ENCODE results near the gene GSDMA. TPM values are rescaled to one million over a fixed set of nuclear protein-coding genes. Genes with fewer than 3 reads are reported as not detected.

The GSDMA gene
- total RNA-seq, 2 donors from 2014 or later: 0.17 to 0.90 TPM

GRCh38 chr17:39927929-39928857 lies 34.6 kb upstream of the GSDMA start:
- peak overlapping the region; percentile 86 for H3K4me3 ChIP-seq
- peaks cover 4% of the 10 kb centered on the region for H3K36me3 ChIP-seq
- H3K27me3 ChIP-seq: no peaks in the 10 kb centered on the region
- peak; percentile 54 for DNase-seq
- intact Hi-C loops (cut with DNase I): no loop called here
- H3K27ac ChIP-seq: peak overlapping the region; percentile 78
- no peak for TF ChIP-seq CTCF (IDR thresholded peaks at IDR 0.05)
- peaks cover 14% of the 10 kb centered on the region for H3K4me1 ChIP-seq
- H3K9me3 ChIP-seq: no peaks in the 10 kb centered on the region
- peak overlapping the region; percentile 85 to 92 for H3K9ac ChIP-seq (ENCODE audit: low read depth in 2 of 2, low read length in 2 of 2)

DNA sequence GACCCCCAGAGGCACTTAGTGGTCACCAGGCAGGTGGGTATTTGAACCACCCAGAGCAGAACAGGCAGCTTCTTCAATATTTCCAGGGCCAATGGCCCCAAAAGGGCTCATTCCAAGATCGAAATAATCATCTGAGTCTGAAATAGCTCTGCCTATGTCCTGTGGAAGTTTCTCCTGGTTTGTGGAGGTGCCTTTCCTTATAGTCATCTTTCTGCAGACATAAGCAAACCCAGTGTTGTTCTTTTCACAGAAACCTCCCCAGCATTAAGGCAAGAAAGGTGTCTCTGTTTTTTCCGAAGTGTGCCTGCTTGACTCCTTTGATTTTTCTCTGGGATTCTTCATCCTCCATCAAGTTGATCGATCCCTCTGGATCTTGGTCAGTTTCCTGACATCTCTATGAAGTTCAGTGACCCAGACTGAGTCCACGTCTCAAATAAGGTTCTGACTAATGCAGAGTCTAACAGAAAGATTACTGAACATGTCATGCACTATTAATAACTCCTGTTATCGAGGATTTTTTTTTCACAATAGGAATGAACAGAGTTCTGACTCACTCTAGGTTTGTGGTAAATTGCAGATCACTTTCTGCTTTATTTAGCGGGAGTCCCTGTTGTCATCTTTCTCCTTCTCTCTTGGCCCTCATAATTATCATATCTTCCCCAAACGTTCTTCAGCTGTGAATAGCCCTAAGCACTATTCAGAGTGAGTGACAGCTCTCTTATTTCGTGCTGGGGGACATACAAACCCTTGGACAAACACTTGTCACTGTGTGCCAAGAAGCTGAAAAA lies 33.8 kb upstream of the GSDMA start:
- no peak for TF ChIP-seq CTCF (IDR thresholded peaks at IDR 0.05)
- Histone ChIP-seq H3K36me3 (no peaks in the 10 kb centered on the region), H3K9ac (ENCODE audit: low read depth in 2 of 2, low read length in 2 of 2) (no peak overlapping the region), H3K4me3 (no peak overlapping the region), H3K27ac (peak overlapping the region; percentile 78), H3K9me3 (no peaks in the 10 kb centered on the region), H3K4me1 (peaks cover 14% of the 10 kb centered on the region), H3K27me3 (no peaks in the 10 kb centered on the region)
- intact Hi-C loops (cut with DNase I): no loop called here
- DNase-seq: no peak

DNA sequence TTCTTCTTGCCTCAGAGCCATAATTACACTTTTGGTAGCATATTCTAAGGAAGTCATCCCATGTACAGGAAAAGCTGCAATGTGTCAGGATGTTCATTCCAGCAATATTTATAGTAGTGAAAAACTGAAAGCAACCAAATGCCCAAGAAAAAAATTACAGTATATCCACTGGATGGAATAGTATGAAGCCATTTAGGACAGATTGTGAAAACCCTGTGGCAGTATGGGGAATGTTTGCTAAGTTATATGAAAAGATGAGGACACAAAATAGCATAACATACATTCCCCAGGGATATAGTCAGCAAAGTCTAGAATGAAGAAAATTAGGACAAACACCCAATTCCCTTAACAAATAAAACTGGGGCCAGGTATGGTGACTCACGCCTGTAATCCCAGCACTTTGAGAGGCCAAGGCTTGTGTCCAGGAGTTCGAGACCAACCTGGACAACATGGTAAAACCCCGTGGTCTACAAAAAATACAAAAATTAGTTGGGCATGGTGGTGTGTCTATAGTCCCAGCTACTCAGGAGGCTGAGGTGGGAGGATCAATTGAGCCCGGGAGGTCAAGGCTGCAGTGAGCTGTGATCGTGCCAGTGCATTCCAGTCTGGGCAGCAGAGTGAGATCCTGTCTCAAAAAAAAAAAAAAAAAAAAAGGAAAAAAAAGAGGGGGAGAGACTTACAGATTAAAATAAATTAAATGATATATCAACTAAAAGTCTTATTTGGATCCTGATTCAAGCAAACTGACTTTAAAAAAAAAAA lies 33.0 kb upstream of the GSDMA start:
- intact Hi-C loops (cut with DNase I): no loop called here

DNA sequence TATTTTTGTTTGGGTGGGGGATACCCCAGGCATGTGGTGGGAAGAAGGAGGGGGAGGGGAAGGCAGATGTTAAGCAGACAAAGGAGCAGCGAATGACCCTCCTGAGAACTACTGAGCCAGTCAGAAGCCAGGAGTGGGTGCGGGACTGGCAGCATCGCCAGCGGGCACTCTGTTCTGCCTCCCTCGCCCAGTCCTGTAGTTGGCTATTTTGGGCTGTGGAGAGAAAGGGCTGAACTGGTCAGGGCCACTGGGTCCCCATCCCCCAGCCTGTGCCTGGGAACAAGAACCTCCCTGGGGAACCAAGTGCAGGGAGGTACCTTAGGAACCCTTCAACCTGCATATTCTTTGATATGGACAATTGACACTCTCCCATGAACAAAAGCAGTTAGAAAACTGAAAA lies 28.9 kb upstream of the GSDMA start:
- Histone ChIP-seq H3K27ac (no peak overlapping the region), H3K9ac (ENCODE audit: low read depth in 2 of 2, low read length in 2 of 2) (no peak overlapping the region), H3K4me3 (no peak overlapping the region), H3K9me3 (no peaks in the 10 kb centered on the region), H3K4me1 (no peaks in the 10 kb centered on the region), H3K27me3 (no peaks in the 10 kb centered on the region), H3K36me3 (no peaks in the 10 kb centered on the region)
- intact Hi-C loops (cut with DNase I): no loop called here
- no peak for TF ChIP-seq CTCF (IDR thresholded peaks at IDR 0.05)
- DNase-seq: no peak

More for the DNA sequence above, 33.0 kb upstream of the GSDMA start:
- no peak overlapping the region for H3K27ac ChIP-seq
- no peak for TF ChIP-seq CTCF (IDR thresholded peaks at IDR 0.05)
- H3K9me3 ChIP-seq: no peaks in the 10 kb centered on the region
- H3K9ac ChIP-seq (ENCODE audit: low read depth in 2 of 2, low read length in 2 of 2): no peak overlapping the region
- H3K4me3 ChIP-seq: no peak overlapping the region
- H3K36me3 ChIP-seq: no peaks in the 10 kb centered on the region
- H3K4me1 ChIP-seq: peaks cover 14% of the 10 kb centered on the region
- no peak for DNase-seq
- H3K27me3 ChIP-seq: no peaks in the 10 kb centered on the region

DNA sequence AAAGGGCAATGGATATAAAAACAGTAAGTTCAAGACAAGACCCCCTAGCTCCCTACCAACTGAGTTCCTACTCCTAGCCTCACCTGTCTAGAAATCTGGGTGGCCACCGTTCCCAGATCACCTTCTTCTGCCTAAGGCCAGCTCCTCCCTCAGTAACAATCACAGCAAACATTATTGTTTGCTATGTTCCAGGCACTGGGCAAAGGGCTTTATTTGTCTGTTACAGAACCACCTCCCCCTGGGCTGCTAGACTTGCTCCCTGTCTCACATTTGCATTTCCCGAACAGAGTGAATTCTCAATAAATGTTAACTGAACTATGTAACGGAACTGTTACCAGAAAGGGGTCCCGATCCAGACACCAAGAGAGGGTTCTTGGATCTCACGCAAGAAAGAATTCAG lies 28.5 kb upstream of the GSDMA start:
- no peaks in the 10 kb centered on the region for H3K27me3 ChIP-seq
- H3K9ac ChIP-seq (ENCODE audit: low read depth in 2 of 2, low read length in 2 of 2): no peak overlapping the region
- H3K4me3 ChIP-seq: no peak overlapping the region
- DNase-seq: no peak
- no peak overlapping the region for H3K27ac ChIP-seq
- H3K4me1 ChIP-seq: no peaks in the 10 kb centered on the region
- intact Hi-C loops (cut with DNase I): no loop called here
- TF ChIP-seq CTCF (IDR thresholded peaks at IDR 0.05): no peak
- H3K9me3 ChIP-seq: no peaks in the 10 kb centered on the region
- no peaks in the 10 kb centered on the region for H3K36me3 ChIP-seq
